ENCODE data around the gene CEP83. TPM values are rescaled to one million over a fixed set of nuclear protein-coding genes. Genes with fewer than 3 reads are reported as not detected.

The CEP83 gene
- total RNA-seq, 1 experiment from 2014 or later: 19.2 TPM

DNA sequence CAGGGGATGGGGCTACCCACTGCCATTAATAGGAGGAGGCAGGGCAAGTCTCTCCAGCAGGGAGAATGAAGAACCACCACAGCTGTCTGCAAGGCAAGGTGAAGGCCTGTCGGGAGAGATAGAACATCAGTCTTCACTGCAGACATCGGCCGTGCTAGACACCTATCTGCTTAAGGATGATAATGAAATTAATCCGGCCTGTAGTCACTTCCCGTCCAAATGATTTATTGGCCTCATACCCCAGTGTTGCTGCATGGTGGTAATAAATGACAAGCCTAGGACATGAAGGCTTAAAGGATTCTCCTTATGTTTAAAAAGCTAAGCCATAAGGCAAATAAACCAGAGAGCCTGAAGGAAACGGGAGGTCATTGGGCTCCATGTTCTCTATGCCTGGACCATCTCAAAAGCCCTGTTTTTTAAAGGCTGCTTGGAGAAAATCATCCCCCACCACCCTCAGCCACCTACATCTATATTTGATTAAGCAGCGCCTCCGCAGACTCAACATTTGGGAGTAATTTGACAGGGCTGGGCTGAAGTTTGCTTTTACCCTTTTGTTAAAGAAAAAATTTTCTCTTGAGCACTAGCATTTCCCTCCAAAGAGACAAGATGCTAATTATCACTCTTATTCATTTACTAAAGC lies 173.6 kb downstream of the CEP83 start:
- POLR2A ChIA-PET: no interaction called here
- no peak for DNase-seq (ENCODE audit: low read depth, low spot score)
- Histone ChIP-seq H3K36me3 (ENCODE audit: control insufficient read depth in 1 of 2, insufficient read depth in 2 of 2, low read length in 2 of 2) (no peaks in the 10 kb centered on the region), H3K79me2 (ENCODE audit: insufficient read depth, low read length) (no peaks in the 10 kb centered on the region), H3K9me3 (ENCODE audit: control insufficient read depth in 1 of 2, insufficient read depth in 1 of 2, low read depth in 1 of 2, low read length in 2 of 2) (no peaks in the 10 kb centered on the region), H3K27me3 (ENCODE audit: insufficient read depth, low read length) (no peaks in the 10 kb centered on the region), H3K9me2 (ENCODE audit: insufficient read depth) (no peaks in the 10 kb centered on the region), H3K4me3 (replicated peaks in 1 of 2; ENCODE audit: low read depth in 1 of 2, low read length in 2 of 2) (no peak overlapping the region), H3K9ac (ENCODE audit: low read length) (no peak overlapping the region), H3K27ac (ENCODE audit: low read depth, low read length) (no peak overlapping the region), H2AFZ (ENCODE audit: low read depth, low read length, poor library complexity, severe bottlenecking) (no peak overlapping the region), H3K4me1 (ENCODE audit: control insufficient read depth in 1 of 2, insufficient read depth in 2 of 2, low read length in 2 of 2) (no peaks in the 10 kb centered on the region), H4K20me1 (ENCODE audit: insufficient read depth) (no peaks in the 10 kb centered on the region), H3K4me2 (ENCODE audit: low read length) (no peak overlapping the region)
- no TSS peak for BruUV-seq (replicated peaks)
- intact Hi-C loops (cut with micrococcal nuclease): no loop called here
- CTCF ChIA-PET: no interaction called here
- no peak for TF ChIP-seq EGR1 (IDR thresholded peaks at IDR 0.05; ENCODE audit: low read depth)
- TF ChIP-seq EZH2phosphoT487 (IDR thresholded peaks at IDR 0.05; ENCODE audit: borderline replicate concordance): no peak
- no peak for TF ChIP-seq EZH2 (IDR thresholded peaks at IDR 0.05)
- TF ChIP-seq SIN3A (IDR thresholded peaks at IDR 0.05; ENCODE audit: low read depth): no peak
- TF ChIP-seq, protein P1, sequence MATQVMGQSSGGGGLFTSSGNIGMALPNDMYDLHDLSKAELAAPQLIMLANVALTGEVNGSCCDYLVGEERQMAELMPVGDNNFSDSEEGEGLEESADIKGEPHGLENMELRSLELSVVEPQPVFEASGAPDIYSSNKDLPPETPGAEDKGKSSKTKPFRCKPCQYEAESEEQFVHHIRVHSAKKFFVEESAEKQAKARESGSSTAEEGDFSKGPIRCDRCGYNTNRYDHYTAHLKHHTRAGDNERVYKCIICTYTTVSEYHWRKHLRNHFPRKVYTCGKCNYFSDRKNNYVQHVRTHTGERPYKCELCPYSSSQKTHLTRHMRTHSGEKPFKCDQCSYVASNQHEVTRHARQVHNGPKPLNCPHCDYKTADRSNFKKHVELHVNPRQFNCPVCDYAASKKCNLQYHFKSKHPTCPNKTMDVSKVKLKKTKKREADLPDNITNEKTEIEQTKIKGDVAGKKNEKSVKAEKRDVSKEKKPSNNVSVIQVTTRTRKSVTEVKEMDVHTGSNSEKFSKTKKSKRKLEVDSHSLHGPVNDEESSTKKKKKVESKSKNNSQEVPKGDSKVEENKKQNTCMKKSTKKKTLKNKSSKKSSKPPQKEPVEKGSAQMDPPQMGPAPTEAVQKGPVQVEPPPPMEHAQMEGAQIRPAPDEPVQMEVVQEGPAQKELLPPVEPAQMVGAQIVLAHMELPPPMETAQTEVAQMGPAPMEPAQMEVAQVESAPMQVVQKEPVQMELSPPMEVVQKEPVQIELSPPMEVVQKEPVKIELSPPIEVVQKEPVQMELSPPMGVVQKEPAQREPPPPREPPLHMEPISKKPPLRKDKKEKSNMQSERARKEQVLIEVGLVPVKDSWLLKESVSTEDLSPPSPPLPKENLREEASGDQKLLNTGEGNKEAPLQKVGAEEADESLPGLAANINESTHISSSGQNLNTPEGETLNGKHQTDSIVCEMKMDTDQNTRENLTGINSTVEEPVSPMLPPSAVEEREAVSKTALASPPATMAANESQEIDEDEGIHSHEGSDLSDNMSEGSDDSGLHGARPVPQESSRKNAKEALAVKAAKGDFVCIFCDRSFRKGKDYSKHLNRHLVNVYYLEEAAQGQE (IDR thresholded peaks at IDR 0.05; ENCODE audit: low read depth): no peak
- no peak for TF ChIP-seq YY1 (IDR thresholded peaks at IDR 0.05; ENCODE audit: extremely low read depth, insufficient replicate concordance, low read depth, low read length)
- TF ChIP-seq CTCF (IDR thresholded peaks at IDR 0.05 in 2 of 3, conservative IDR thresholded peaks at IDR 0.05 in 1 of 3; ENCODE audit: borderline replicate concordance in 1 of 3, insufficient read depth in 1 of 3, low read depth in 2 of 3, low read length in 2 of 3): no peak
- TF ChIP-seq JUND (IDR thresholded peaks at IDR 0.05): no peak
- TF ChIP-seq RAD21 (IDR thresholded peaks at IDR 0.05; ENCODE audit: low read depth): no peak
- TF ChIP-seq ZNF274 (IDR thresholded peaks at IDR 0.05; ENCODE audit: low read depth, low read length): no peak
- ATAC-seq: no peak
- RAD21 ChIA-PET (ENCODE audit: low non-redundant PET in 1 of 2, low total read pairs in 2 of 2, uncharacterized antibody in 2 of 2, unreplicated experiment in 2 of 2): no interaction called here

All from HCT116 (cell line).